ENCODE data around the gene ATP5F1C. TPM values are rescaled to one million over a fixed set of nuclear protein-coding genes. Genes with fewer than 3 reads are reported as not detected.

The ATP5F1C gene
- total RNA-seq, 1 donor, result 209 TPM

DNA sequence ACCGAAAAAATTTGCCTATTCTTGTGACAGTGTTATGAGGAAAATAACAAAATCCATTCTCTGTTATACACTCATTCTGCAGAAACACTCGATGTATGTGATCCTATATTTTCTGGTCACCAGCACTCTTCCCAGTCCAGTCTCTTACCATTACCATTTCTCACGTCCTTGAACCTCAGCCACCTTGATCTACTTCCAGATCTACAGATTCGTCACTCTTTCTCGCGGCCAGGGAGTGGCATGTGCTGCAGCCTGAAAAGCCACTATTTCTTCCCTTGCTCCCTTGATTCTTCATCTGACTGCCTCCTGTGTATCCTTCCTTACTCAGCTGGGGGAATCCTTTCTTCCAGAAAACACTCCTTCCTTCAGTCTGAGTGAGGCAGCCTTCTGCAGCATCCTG, 16.2 kb downstream of the ATP5F1C start:
- no peak for DNase-seq (ENCODE audit: insufficient read length, low spot score, missing footprints)
- no peak overlapping the region for H3K4me3 ChIP-seq (ENCODE audit: insufficient read depth, low read length)
- peaks cover 14% of the 10 kb centered on the region for H3K79me2 ChIP-seq (ENCODE audit: insufficient read depth, low read length)
- H4K20me1 ChIP-seq (ENCODE audit: insufficient read depth, low read length), result peaks cover 12% of the 10 kb centered on the region
- TF ChIP-seq, protein P1, sequence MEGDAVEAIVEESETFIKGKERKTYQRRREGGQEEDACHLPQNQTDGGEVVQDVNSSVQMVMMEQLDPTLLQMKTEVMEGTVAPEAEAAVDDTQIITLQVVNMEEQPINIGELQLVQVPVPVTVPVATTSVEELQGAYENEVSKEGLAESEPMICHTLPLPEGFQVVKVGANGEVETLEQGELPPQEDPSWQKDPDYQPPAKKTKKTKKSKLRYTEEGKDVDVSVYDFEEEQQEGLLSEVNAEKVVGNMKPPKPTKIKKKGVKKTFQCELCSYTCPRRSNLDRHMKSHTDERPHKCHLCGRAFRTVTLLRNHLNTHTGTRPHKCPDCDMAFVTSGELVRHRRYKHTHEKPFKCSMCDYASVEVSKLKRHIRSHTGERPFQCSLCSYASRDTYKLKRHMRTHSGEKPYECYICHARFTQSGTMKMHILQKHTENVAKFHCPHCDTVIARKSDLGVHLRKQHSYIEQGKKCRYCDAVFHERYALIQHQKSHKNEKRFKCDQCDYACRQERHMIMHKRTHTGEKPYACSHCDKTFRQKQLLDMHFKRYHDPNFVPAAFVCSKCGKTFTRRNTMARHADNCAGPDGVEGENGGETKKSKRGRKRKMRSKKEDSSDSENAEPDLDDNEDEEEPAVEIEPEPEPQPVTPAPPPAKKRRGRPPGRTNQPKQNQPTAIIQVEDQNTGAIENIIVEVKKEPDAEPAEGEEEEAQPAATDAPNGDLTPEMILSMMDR (IDR thresholded peaks at IDR 0.05; ENCODE audit: extremely low read depth, low read depth, low read length), result no peak
- H3K4me1 ChIP-seq (ENCODE audit: insufficient read depth, low read length), result no peaks in the 10 kb centered on the region
- no peak overlapping the region for H2AFZ ChIP-seq (ENCODE audit: low read length)
- no peak overlapping the region for H3K4me2 ChIP-seq (ENCODE audit: insufficient read depth, low read length)
- no peak overlapping the region for H3K27ac ChIP-seq (ENCODE audit: low read depth, low read length)
- H3K27me3 ChIP-seq (ENCODE audit: insufficient read depth, low read length), result no peaks in the 10 kb centered on the region
- peaks cover 83% of the 10 kb centered on the region for H3K36me3 ChIP-seq (ENCODE audit: insufficient read depth, low read length)
- no peaks in the 10 kb centered on the region for H3K9me3 ChIP-seq (ENCODE audit: low read depth, low read length)

DNA sequence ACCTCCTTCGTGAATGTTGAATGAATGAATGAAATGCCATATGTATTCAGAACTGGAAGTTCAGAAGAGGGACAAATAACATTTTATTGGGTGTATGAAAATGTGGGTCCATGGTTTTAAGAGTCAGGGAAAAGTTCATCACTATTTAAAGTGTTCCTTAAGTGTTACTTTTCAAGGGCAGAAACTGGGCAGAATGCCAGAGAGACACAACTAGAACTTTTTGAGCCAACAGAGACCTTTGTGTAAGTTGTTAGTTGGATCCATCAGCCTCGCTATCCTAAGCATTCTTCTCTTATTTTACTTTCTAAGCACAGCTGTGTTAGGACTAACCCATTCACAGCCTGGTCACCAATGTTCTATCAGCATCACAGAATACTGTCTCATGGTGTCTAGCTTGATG, 16.8 kb downstream of the ATP5F1C start:
- H4K20me1 ChIP-seq (ENCODE audit: insufficient read depth, low read length), result peaks cover 12% of the 10 kb centered on the region
- peaks cover 10% of the 10 kb centered on the region for H3K79me2 ChIP-seq (ENCODE audit: insufficient read depth, low read length)
- no peak overlapping the region for H3K27ac ChIP-seq (ENCODE audit: low read depth, low read length)
- no peaks in the 10 kb centered on the region for H3K27me3 ChIP-seq (ENCODE audit: insufficient read depth, low read length)
- no peak overlapping the region for H2AFZ ChIP-seq (ENCODE audit: low read length)
- H3K36me3 ChIP-seq (ENCODE audit: insufficient read depth, low read length), result peaks cover 78% of the 10 kb centered on the region
- DNase-seq (ENCODE audit: insufficient read length, low spot score, missing footprints), result no peak
- no peaks in the 10 kb centered on the region for H3K4me1 ChIP-seq (ENCODE audit: insufficient read depth, low read length)
- H3K9me3 ChIP-seq (ENCODE audit: low read depth, low read length), result no peaks in the 10 kb centered on the region
- no peak overlapping the region for H3K4me3 ChIP-seq (ENCODE audit: insufficient read depth, low read length)
- no peak overlapping the region for H3K4me2 ChIP-seq (ENCODE audit: insufficient read depth, low read length)
- TF ChIP-seq, protein P1 (IDR thresholded peaks at IDR 0.05; ENCODE audit: extremely low read depth, low read depth, low read length), result no peak

DNA sequence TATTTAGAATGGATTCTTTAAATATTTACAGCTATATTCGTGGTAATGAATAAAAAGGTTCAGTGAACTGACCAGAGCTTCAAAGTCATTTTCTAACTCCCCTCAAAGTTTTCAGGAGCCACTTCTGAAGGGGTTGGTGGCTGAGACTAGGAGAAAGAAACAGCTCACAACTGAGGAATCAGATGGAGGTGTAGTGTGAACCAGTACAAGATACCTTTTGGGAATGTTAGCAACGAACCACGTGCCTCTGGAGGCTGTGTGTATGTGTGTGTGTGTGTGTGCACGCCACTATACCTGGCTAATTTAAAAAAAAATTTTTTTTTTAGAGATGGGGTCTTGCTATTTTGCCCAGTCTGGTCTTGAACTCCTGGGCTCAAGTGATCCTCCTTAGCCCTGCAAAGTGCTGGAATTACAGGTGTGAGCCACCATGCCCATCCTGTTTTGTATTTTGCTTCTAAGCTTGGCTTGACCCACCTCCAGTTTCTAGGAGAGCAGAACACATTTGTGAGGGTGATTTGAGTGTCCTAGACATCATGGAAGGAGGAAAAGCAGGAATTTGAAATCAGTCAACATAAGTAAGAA, 20.8 kb downstream of the ATP5F1C start:
- TF ChIP-seq, protein P1 (IDR thresholded peaks at IDR 0.05; ENCODE audit: extremely low read depth, low read depth, low read length), result no peak

DNA sequence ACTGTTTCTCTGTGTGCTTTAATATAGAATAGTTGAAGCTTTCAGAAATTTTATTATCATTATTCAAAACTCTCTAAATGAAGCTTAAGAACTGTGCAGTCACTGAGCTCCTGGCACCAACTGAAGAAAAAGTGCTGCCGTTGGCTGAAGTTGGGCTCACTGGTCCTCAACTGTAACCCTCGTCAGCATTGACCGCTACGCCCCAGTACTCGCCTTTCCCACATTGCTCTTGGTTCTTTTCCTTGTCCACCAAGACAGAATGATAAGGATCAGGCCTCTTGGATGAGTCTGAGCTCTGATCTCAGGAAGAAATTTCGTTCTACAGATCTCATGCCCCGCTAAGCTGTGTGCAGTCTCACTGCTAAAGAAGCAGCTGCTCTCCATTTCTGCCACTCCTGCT, 22.5 kb downstream of the ATP5F1C start:
- Histone ChIP-seq H2AFZ (ENCODE audit: low read length) (no peak overlapping the region), H3K4me3 (ENCODE audit: insufficient read depth, low read length) (no peak overlapping the region), H3K27ac (ENCODE audit: low read depth, low read length) (no peak overlapping the region), H3K4me2 (ENCODE audit: insufficient read depth, low read length) (no peak overlapping the region), H3K4me1 (ENCODE audit: insufficient read depth, low read length) (no peaks in the 10 kb centered on the region), H4K20me1 (ENCODE audit: insufficient read depth, low read length) (peaks cover 3% of the 10 kb centered on the region), H3K27me3 (ENCODE audit: insufficient read depth, low read length) (peaks cover 4% of the 10 kb centered on the region), H3K9me3 (ENCODE audit: low read depth, low read length) (no peaks in the 10 kb centered on the region), H3K79me2 (ENCODE audit: insufficient read depth, low read length) (no peaks in the 10 kb centered on the region), H3K36me3 (ENCODE audit: insufficient read depth, low read length) (peaks cover 27% of the 10 kb centered on the region)
- no peak for DNase-seq (ENCODE audit: insufficient read length, low spot score, missing footprints)
- TF ChIP-seq, protein P1 (IDR thresholded peaks at IDR 0.05; ENCODE audit: extremely low read depth, low read depth, low read length), result no peak

More for the DNA sequence above, 20.8 kb downstream of the ATP5F1C start:
- Histone ChIP-seq H3K4me2 (ENCODE audit: insufficient read depth, low read length) (no peak overlapping the region), H3K36me3 (ENCODE audit: insufficient read depth, low read length) (peaks cover 41% of the 10 kb centered on the region), H4K20me1 (ENCODE audit: insufficient read depth, low read length) (peaks cover 12% of the 10 kb centered on the region), H3K4me3 (ENCODE audit: insufficient read depth, low read length) (no peak overlapping the region), H3K27ac (ENCODE audit: low read depth, low read length) (no peak overlapping the region), H3K4me1 (ENCODE audit: insufficient read depth, low read length) (no peaks in the 10 kb centered on the region), H3K9me3 (ENCODE audit: low read depth, low read length) (no peaks in the 10 kb centered on the region), H3K79me2 (ENCODE audit: insufficient read depth, low read length) (peaks cover 10% of the 10 kb centered on the region), H3K27me3 (ENCODE audit: insufficient read depth, low read length) (no peaks in the 10 kb centered on the region), H2AFZ (ENCODE audit: low read length) (no peak overlapping the region)
- no peak for DNase-seq (ENCODE audit: insufficient read length, low spot score, missing footprints)
